ENCODE measurements around the gene AFMID. TPM values are rescaled to one million over a fixed set of nuclear protein-coding genes. Genes with fewer than 3 reads are reported as not detected.
A peak's percentile ranks its signal among the peaks of the same experiment; 100 is the strongest.
"Not testable (repeated sequence)": the region's sequence is repeated elsewhere in the genome, so short reads cannot be mapped to it uniquely, and the experiment has no call there.

AFMID gene
- total RNA-seq, 1 donor from 2014 or later, result 27.7 TPM

DNA sequence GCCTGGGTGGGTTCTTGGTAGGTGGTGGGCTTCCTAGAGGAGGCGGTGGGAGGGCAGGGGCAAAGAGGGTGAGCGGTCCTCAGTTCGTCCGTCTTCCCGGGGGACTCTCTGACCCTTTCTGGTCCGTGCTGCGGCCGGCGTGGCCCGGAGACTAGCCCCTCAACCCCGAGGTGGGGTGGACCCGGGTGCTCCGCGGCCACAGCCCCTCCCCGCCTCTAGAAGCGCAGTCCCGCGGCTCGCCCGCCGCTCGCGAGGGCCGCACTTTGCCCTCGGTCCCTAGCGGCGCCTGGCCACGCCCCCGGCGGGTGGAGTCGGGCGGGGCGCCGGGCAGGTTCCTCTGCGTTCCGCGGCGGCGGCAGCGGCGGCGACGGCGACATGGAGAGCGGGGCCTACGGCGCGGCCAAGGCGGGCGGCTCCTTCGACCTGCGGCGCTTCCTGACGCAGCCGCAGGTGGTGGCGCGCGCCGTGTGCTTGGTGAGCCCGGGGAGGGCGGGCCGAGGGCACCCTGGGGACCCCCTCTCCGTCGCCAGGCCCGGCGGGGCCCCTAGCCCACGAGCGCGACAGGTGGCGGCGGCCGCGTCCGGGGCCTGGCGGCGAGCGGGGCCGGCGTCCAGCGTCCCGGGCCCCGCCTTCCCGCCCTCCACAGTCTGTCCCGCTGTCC is 18.8 kb upstream of the AFMID start, which contains the start of gene SYNGR2:
Gene SYNGR2, plus strand, starts transcription at position 340 of the 661 bp plus-strand sequence. Its CDS starts 36 bp downstream, at position 376.
- peak within 1 kb of the TSS; percentile 65 for H3K27ac Mint-ChIP-seq
- intact Hi-C loops (cut with micrococcal nuclease), result loop anchor here (1.0 to 2.0 kb wide), 4 partner anchors 19 to 56 kb away; partner anchors contain the start of genes AFMID, TK1 and TMC6
- H3K36me3 Mint-ChIP-seq (ENCODE audit: low read depth), result peaks cover 14% of the 10 kb centered on the region
- peak within 1 kb of the TSS; percentile 77 for H3K4me3 Mint-ChIP-seq
- H3K9me3 Mint-ChIP-seq, result no peaks in the 10 kb centered on the region
- H3K4me1 Mint-ChIP-seq (ENCODE audit: low read depth), result peaks cover 28% of the 10 kb centered on the region
- peak; percentile 88 for DNase-seq (ENCODE audit: low spot score)
- H3K27me3 Mint-ChIP-seq (ENCODE audit: insufficient read depth), result peaks cover 2% of the 10 kb centered on the region

DNA sequence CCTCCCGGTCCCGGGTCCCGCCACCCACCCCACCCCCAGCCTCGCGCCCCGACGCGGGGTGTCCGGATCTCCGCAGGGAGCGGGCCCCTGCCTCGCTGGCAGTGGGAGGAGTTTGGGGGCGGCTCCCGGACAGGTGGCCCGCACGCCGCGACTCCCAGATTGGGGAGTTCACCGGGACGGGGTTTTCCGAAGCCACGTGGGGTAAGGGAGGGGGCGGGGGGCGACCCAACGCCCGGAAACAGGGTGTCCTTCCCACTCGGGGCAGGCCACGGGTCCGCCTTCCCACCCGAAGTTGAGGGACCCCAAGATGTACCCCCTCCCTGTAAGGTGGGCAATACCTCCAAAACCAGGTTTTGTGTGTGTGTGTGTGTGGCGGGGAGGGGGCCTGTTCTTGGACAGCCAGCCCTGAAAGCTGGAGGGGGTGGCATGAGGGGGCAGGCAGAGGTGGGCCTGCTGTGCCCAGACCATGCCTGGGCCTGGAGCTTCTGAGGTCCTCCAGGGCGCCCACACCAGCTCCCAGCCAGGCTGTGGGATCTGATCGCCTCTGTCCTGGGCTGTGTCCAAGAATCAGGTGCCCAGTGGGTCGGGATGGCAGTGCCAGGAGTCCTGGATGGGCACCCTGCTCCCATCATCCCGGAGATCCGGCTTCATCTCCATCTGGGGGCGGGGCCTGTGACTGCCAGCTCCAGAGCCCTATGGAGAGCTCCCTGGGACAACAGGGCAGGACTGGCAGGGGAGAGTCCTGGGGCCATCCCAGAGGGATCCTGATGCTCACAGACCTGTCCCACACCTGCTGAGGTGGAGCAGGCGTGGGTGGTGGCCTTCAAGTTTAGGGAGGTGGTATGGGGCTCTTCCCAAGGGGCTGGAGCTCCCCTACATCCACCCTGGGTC is 18.0 kb upstream of the AFMID start:
- DNase-seq (ENCODE audit: low spot score), result peak; percentile 40
- Mint-ChIP-seq H3K27ac (peak overlapping the region; percentile 48), H3K27me3 (ENCODE audit: insufficient read depth) (peaks cover 2% of the 10 kb centered on the region), H3K36me3 (ENCODE audit: low read depth) (peaks cover 19% of the 10 kb centered on the region), H3K4me3 (peak overlapping the region; percentile 74), H3K9me3 (no peaks in the 10 kb centered on the region), H3K4me1 (ENCODE audit: low read depth) (peaks cover 36% of the 10 kb centered on the region)
- intact Hi-C loops (cut with micrococcal nuclease), result loop anchor here (1.0 to 2.0 kb wide), 4 partner anchors 18 to 56 kb away; partner anchors contain the start of genes AFMID, TK1 and TMC6

DNA sequence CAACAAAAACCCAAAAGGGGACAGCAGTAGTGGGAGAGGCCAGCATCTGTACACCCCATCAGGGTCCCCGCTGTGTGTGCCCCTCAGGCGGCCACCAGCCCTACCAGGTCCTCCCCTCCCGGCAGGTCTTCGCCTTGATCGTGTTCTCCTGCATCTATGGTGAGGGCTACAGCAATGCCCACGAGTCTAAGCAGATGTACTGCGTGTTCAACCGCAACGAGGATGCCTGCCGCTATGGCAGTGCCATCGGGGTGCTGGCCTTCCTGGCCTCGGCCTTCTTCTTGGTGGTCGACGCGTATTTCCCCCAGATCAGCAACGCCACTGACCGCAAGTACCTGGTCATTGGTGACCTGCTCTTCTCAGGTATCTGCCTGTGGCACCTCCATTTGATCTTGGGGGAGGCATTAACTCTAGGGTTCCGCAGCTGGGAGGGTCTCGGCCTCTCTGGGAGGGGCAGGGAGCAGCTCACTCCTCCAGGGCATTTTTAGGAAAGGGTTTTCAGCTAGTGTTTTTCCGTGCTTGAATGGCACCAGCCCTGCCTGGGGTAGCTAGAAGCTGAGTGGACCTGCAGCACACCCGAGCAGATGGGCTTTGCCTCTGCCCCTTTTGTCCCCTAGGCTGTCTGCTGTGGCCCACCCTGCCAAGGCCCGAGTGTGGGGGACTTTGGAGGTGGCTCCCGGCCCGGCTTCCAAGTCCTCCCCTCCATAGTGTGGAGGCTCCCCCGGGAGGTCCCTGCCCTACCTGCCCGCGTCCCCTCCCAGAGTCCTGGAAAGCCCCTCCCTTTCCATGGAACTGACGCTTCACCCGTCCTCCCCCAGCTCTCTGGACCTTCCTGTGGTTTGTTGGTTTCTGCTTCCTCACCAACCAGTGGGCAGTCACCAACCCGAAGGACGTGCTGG is 16.2 kb upstream of the AFMID start:
- Mint-ChIP-seq H3K4me3 (peak overlapping the region; percentile 74), H3K27ac (peak overlapping the region; percentile 61), H3K27me3 (ENCODE audit: insufficient read depth) (peaks cover 2% of the 10 kb centered on the region), H3K9me3 (no peaks in the 10 kb centered on the region), H3K36me3 (ENCODE audit: low read depth) (peaks cover 19% of the 10 kb centered on the region), H3K4me1 (ENCODE audit: low read depth) (peaks cover 47% of the 10 kb centered on the region)
- intact Hi-C loops (cut with micrococcal nuclease), result no loop called here
- DNase-seq (ENCODE audit: low spot score), result no peak

DNA sequence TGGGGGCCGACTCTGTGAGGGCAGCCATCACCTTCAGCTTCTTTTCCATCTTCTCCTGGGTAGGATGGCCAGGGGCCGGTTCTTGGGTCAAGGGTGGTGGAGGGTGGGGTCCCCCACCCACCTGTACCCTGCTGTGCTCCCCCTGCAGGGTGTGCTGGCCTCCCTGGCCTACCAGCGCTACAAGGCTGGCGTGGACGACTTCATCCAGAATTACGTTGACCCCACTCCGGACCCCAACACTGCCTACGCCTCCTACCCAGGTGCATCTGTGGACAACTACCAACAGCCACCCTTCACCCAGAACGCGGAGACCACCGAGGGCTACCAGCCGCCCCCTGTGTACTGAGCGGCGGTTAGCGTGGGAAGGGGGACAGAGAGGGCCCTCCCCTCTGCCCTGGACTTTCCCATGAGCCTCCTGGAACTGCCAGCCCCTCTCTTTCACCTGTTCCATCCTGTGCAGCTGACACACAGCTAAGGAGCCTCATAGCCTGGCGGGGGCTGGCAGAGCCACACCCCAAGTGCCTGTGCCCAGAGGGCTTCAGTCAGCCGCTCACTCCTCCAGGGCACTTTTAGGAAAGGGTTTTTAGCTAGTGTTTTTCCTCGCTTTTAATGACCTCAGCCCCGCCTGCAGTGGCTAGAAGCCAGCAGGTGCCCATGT is 15.4 kb upstream of the AFMID start:
- not testable (repeated sequence) for DNase-seq (ENCODE audit: low spot score)
- peaks cover 19% of the 10 kb centered on the region for H3K36me3 Mint-ChIP-seq (ENCODE audit: low read depth)

DNA sequence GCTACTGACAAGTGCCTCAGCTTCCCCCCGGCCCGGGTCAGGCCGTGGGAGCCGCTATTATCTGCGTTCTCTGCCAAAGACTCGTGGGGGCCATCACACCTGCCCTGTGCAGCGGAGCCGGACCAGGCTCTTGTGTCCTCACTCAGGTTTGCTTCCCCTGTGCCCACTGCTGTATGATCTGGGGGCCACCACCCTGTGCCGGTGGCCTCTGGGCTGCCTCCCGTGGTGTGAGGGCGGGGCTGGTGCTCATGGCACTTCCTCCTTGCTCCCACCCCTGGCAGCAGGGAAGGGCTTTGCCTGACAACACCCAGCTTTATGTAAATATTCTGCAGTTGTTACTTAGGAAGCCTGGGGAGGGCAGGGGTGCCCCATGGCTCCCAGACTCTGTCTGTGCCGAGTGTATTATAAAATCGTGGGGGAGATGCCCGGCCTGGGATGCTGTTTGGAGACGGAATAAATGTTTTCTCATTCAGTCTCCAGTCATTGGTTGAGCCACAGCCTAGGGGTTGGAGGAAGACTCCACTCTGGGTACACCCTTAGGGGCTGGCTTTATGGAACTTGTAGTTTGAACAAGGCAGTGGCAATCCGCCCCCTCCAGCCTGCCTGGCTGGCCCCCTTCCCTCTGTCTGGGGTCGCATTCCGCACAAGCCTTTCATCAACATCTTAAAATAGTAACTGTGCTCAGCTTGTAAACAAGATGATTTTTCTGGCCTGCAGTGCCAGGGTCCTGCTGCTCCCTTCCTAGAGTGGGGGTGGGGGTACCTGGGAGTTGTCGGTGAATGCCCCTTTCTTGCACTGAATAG is 14.7 kb upstream of the AFMID start:
- DNase-seq (ENCODE audit: low spot score), result no peak
- H3K9me3 Mint-ChIP-seq, result no peaks in the 10 kb centered on the region
- intact Hi-C loops (cut with micrococcal nuclease), result no loop called here
- peak overlapping the region; percentile 42 for H3K4me3 Mint-ChIP-seq
- H3K27ac Mint-ChIP-seq, result peak overlapping the region; percentile 56
- H3K4me1 Mint-ChIP-seq (ENCODE audit: low read depth), result peaks cover 56% of the 10 kb centered on the region
- H3K36me3 Mint-ChIP-seq (ENCODE audit: low read depth), result peaks cover 19% of the 10 kb centered on the region
- no peaks in the 10 kb centered on the region for H3K27me3 Mint-ChIP-seq (ENCODE audit: insufficient read depth)

More for the DNA sequence above, 15.4 kb upstream of the AFMID start:
- Mint-ChIP-seq H3K27ac (peak overlapping the region; percentile 18), H3K4me1 (ENCODE audit: low read depth) (peaks cover 55% of the 10 kb centered on the region), H3K4me3 (peak overlapping the region; percentile 42)
- intact Hi-C loops (cut with micrococcal nuclease); H3K9me3 Mint-ChIP-seq; H3K27me3 Mint-ChIP-seq (ENCODE audit: insufficient read depth): not testable (repeated sequence)

DNA sequence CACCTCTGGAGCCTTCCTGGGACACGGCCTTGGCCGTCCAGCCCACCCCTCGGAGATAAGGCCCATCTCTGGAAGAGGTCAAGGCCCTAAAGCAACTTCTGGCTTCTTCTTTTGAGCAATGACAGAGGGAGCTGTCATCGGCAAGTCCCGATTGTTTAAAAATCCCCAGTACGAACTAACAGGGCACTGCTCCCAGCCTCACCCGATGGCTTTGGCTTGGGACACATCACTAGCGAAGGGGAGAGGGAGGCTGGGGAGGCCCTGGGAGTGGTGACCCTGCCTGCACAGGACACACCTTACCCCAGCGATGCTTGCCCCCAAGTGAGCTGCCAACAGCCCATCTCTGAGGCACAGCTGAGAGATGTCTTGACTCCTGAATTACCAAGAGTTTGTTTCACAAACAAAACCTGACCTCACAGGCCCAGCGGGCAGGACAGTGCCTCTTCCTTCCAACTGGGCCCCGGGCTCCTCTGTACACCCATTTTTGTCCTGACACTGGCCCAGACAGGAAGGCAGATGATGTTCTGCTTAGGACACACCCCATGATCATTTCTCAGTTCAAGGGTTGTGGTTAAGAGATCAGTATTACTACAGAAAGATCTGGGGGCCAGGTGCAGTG is 14.0 kb upstream of the AFMID start:
- Mint-ChIP-seq H3K4me1 (ENCODE audit: low read depth) (peaks cover 56% of the 10 kb centered on the region), H3K4me3 (no peak overlapping the region), H3K27me3 (ENCODE audit: insufficient read depth) (no peaks in the 10 kb centered on the region), H3K27ac (peak overlapping the region; percentile 82), H3K9me3 (no peaks in the 10 kb centered on the region), H3K36me3 (ENCODE audit: low read depth) (peaks cover 19% of the 10 kb centered on the region)
- DNase-seq (ENCODE audit: low spot score), result no peak
- intact Hi-C loops (cut with micrococcal nuclease), result no loop called here

DNA sequence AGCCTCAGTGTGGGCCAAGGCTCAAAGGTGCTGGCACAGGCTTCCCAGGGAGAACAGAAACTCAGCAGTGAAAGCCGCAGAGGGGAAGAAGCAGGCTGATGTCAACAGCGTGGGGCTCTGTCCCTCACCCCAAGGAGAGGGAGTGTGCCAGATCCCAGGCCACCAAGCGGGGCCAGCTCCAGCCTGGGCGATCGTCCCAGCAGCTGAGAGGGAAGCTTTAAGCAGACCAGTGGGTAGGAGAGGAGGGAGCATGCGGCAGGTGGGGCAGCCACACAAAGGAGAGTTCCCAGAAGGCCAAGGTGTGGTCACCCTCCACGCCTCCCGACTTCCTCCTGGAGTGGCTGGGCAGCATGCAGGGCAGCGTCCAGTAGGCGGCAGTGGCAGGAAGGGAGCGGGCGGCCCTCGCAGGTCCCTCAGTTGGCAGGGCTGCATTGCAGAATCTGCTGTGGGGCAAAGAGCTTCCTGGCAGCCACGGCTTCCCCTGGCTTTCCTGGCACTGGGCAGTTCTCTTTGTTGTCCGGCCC is 12.8 kb upstream of the AFMID start:
- peak overlapping the region; percentile 82 for H3K27ac Mint-ChIP-seq
- intact Hi-C loops (cut with micrococcal nuclease), result no loop called here

DNA sequence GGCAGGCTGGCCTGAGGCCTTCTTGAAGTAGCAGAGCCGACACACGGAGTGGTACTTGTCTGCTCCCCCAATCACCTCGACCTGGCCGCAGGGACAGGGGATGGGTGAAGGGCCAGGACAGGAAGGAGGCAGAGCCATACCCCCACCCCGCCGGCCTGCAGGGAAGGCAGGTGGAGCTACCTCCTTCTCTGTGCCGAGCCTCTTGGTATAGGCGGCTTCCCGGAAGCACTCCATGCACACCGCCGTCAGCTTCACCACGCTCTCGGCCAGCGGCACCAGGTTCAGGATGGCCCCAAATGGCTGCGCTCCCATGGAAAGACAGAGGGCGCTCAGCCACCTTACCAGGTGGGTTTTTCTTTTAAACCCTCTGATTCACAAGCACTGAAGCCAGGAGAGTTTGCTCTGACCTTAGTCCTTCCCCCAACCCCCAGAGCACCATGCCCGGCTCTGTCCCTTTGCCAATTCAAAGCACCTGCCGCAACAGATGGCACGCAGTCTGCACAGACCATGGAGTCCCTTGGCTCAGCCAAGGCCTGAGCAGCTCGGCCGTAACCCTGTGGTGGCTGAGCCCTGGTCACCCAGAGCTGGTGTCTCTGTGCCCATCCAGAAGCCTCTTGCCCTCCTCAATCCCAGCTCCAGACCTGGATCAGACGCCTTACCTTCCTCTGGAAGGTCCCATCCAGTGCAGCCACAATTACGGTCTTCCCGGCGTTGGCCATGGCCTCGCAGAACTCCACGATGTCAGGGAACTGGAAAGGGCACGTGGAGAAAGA is 12.1 kb upstream of the AFMID start:
- peaks cover 28% of the 10 kb centered on the region for H3K36me3 Mint-ChIP-seq (ENCODE audit: low read depth)
- intact Hi-C loops (cut with micrococcal nuclease), result no loop called here
- H3K27ac Mint-ChIP-seq, result peak overlapping the region; percentile 58
- peaks cover 66% of the 10 kb centered on the region for H3K4me1 Mint-ChIP-seq (ENCODE audit: low read depth)
- H3K9me3 Mint-ChIP-seq, result no peaks in the 10 kb centered on the region
- H3K27me3 Mint-ChIP-seq (ENCODE audit: insufficient read depth), result no peaks in the 10 kb centered on the region
- no peak for DNase-seq (ENCODE audit: low spot score)
- H3K4me3 Mint-ChIP-seq, result no peak overlapping the region

More for the DNA sequence above, 12.8 kb upstream of the AFMID start:
- Mint-ChIP-seq H3K27me3 (ENCODE audit: insufficient read depth) (no peaks in the 10 kb centered on the region), H3K4me3 (no peak overlapping the region), H3K36me3 (ENCODE audit: low read depth) (peaks cover 27% of the 10 kb centered on the region), H3K4me1 (ENCODE audit: low read depth) (peaks cover 59% of the 10 kb centered on the region), H3K9me3 (no peaks in the 10 kb centered on the region)
- DNase-seq (ENCODE audit: low spot score), result no peak

DNA sequence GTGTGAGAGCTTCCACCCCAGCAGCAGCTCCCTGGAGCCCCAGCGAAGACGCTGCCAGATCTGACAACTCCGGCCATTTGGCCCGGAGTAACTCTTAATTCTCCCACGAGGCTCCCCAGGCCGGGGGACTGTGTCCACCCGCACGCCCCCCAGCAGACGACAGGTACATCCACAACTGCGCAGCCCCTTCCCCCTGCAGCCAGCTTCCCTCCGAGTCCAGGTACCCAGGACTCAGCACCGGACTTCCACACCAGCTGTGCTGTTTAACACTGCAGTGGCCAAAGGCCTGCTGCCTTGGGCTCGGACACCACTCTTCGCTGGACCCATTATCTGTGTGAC is 11.6 kb upstream of the AFMID start:
- no peak for DNase-seq (ENCODE audit: low spot score)
- Mint-ChIP-seq H3K9me3 (no peaks in the 10 kb centered on the region), H3K4me3 (no peak overlapping the region), H3K36me3 (ENCODE audit: low read depth) (peaks cover 32% of the 10 kb centered on the region), H3K4me1 (ENCODE audit: low read depth) (peaks cover 69% of the 10 kb centered on the region), H3K27ac (no peak overlapping the region), H3K27me3 (ENCODE audit: insufficient read depth) (no peaks in the 10 kb centered on the region)
- intact Hi-C loops (cut with micrococcal nuclease), result no loop called here

DNA sequence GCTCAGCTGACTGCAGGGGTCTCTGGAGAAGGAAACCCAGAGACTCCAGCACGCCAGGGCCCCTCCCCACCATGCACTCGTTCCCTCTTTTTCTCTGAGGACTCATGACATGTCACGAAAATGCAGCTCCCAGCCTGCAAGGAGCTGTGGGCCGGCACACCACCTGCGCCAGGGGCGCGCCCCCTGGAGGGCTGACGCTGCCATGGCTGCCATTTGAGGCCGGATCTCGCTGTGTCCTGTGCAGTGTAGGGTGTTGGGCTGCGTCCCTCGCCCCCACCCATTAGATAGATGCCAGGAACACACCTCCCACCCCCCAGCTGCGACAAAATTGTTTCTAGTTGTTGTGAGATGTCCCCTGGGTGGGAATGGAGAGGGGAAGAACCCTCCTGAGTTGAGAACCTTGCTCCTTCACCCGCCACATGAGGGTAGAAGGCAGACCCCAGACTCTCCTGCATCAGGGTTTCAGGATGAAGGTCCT is 10.6 kb upstream of the AFMID start:
- Mint-ChIP-seq H3K27ac (no peak overlapping the region), H3K27me3 (ENCODE audit: insufficient read depth) (no peaks in the 10 kb centered on the region), H3K4me1 (ENCODE audit: low read depth) (peaks cover 67% of the 10 kb centered on the region), H3K4me3 (no peak overlapping the region), H3K36me3 (ENCODE audit: low read depth) (peaks cover 35% of the 10 kb centered on the region), H3K9me3 (no peaks in the 10 kb centered on the region)
- peak; percentile 70 for DNase-seq (ENCODE audit: low spot score)
- intact Hi-C loops (cut with micrococcal nuclease), result loop anchor here (1.0 to 2.0 kb wide), 5 partner anchors 11 to 157 kb away; partner anchors contain the start of genes AFMID and TK1

Measured in activated T-helper 1 cell treated with anti-CD3 and anti-CD28 coated beads, Interleukin-12 subunit alpha, Interleukin-12 subunit beta, Interleukin-2, Interleukin-4 antibody, amounts not matched to agents 30 ng/mL and 10 ng/mL and 1 ng/mL, durations not matched to agents 14 hours and 24 hours and 36 hours (primary cell).